Subcutaneous adipose tissue (tissue), 4 donors: ENCODE results near the gene SLC39A12. TPM values are rescaled to one million over a fixed set of nuclear protein-coding genes. Genes with fewer than 3 reads are reported as not detected.

ENCODE experiments used
- total RNA-seq, 4 donors: library from RNA; depleted of rRNA; stranded (reverse); fragments of >200 nt; gene quantifications; one replicate each; pipeline ENCODE4 v1.1.0, GENCODE V29; 2016
- TF ChIP-seq, protein P1 (sequence below): fragments of 450-650 bp; IDR thresholded peaks from one replicate; pipeline ENCODE4 v1.5.1; 2016; ENCODE audit warnings: low read depth, mild to moderate bottlenecking, control low read depth, antibody characterized with exemption, moderate library complexity

SLC39A12 gene
- total RNA-seq, 4 donors from 2014 or later: 0.17 to 0.49 TPM; not detected in 2

DNA sequence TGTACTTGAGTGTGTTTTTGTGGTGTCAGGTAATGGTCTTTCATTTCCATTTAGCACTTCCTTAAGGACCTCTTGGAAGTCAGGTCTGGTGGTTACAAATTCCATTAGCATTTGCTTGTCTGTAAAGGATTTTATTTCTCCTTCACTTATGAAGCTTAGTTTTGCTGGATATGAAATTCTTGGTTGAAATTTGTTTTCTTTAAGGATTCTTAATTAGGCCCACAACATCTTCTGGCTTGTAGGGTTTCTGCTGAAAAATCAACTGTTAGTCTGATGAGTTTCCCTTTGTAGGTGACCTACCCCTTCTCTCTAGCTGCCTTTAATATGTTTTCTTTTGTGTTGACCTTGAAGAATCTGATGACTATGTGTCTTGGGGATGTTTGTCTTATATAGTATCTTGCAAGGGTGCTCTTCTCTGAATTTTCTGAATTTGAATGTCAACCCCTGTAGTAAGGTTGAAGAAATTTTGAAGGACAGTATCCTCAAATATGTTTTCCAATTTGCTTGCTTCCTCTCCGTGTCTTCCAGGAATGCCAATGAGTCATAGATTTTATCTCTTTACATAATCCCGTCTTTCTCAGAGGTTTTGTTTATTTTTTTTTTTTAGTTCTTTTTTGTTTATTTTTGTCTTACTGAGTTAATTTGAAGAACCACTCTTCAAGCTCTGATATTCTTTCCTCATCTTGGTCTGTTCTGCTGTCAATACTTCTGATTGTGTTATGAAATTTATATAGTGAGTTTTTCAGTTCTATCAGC is 70.2 kb downstream of the SLC39A12 start:
- TF ChIP-seq, protein P1, sequence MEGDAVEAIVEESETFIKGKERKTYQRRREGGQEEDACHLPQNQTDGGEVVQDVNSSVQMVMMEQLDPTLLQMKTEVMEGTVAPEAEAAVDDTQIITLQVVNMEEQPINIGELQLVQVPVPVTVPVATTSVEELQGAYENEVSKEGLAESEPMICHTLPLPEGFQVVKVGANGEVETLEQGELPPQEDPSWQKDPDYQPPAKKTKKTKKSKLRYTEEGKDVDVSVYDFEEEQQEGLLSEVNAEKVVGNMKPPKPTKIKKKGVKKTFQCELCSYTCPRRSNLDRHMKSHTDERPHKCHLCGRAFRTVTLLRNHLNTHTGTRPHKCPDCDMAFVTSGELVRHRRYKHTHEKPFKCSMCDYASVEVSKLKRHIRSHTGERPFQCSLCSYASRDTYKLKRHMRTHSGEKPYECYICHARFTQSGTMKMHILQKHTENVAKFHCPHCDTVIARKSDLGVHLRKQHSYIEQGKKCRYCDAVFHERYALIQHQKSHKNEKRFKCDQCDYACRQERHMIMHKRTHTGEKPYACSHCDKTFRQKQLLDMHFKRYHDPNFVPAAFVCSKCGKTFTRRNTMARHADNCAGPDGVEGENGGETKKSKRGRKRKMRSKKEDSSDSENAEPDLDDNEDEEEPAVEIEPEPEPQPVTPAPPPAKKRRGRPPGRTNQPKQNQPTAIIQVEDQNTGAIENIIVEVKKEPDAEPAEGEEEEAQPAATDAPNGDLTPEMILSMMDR: no peak

DNA sequence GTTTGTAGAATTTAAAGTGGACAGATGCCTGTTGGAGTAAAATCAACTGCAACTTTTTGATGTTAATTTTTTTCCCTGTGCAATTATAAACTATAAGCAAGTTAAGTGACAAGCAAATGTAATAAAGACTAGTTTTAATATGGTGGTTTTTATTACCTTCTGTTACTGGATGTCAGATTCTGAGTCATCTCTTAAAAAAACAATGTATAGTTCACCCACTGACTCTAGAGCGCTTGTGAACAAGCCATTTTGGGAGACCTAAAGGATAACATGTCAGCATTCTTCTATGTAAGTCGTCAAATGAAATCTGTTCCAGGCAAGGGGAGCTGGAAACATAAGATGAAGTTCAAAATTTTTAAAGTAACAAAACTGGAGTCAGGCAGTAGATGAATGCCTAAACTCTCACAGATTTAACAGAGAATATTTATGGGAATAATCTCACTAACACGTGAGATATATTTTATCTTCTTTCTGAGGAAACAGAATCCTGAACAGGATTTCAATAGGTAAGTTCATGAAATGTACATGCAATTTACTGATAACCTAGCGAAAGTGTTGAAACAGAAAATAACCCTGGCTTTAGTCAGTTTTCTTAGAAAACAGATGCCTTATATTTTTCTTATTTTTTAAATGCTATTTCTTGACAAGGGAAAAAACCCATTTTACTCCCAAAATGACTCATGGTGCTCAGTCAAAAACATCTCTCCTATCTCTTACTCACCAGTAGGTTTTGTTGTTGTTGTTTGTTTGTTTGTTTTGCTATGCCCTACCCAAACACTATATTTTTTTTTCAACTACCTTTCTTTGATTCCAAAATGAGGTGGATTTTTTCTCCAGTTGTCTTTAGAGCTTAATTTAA is 91.7 kb downstream of the SLC39A12 start:
- TF ChIP-seq, protein P1: no peak

DNA sequence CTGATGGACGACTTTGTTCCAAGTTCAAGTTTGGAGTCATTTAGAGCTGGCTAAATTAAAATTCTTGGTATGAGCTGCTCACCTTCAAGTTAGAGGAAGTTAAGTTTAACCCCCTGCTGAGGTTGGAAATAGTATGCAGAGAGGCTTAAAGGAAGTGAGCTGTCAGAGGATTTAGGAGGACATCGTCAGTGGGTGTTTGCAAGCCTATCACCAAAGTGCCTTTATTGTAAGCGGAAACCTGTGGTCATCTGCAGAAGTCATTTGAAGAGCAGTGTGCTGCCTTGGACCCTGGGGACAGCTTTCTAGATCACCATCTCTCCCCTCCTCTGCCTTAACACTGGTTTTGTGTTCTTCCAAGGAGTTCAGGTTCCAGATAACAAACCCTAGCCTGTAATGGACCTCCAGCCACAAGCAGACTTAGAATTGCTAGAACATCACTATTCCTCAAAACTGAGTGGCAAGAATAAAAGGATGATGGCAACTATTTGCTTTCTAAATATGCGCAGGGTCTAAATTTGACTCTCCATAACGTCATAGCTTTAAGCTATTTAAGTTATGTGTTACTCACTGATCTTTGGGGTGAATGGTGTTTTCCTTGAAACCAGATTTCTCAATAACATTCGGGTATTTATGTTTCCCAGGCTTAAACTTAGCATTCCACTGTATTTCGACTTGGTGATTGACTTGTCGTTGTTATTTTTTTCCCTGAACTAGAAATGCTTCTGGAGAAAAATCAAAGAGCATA is 93.4 kb downstream of the SLC39A12 start:
- TF ChIP-seq, protein P1: no peak

- TF ChIP-seq, protein P1: no peak
These were observed 104.9 kb downstream of the SLC39A12 start for GRCh38 chr10:18056583-18056982.

- TF ChIP-seq, protein P1: no peak
These were observed 108.3 kb downstream of the SLC39A12 start for GRCh38 chr10:18059826-18060559.

GRCh38 chr10:18066947-18067346 is 115.2 kb downstream of the SLC39A12 start:
- TF ChIP-seq, protein P1: no peak
